NB4 (cell line): Measurements from ENCODE around the gene GLT6D1.

Experiments used
- CTCF ChIP-seq: IDR thresholded peaks from one replicate; pipeline ENCODE4 v1.5.1; 2012; ENCODE audit warnings: low read depth, low read length
- MAX ChIP-seq: IDR thresholded peaks from 2 replicates; pipeline ENCODE4 v1.6.1; 2011; ENCODE audit warnings: low read depth, low read length
- POLR2A ChIP-seq: IDR thresholded peaks from 2 replicates; pipeline ENCODE4 v1.6.1; 2011; ENCODE audit warnings: mild to moderate bottlenecking; ENCODE audit not compliant: insufficient read length; ENCODE audit errors: extremely low read depth

GRCh38 chr9:135602789-135603481, 36.4 kb downstream of the GLT6D1 start:
- peak; percentile 64 for TF ChIP-seq CTCF
- TF ChIP-seq POLR2A = no peak
- TF ChIP-seq MAX = no peak
